Loucy (cell line): Measurements from ENCODE around the gene DNAH17.

Source experiments
- H2AFZ ChIP-seq: fragments of 200-600 bp; sonication (generic); 2 replicates; pipeline ENCODE4 v1.6.0; 2016; ENCODE audit warnings: antibody characterized with exemption, mild to moderate bottlenecking, low read length, moderate library complexity
- H3F3A ChIP-seq: fragments of 200-600 bp; 2 replicates; pipeline ENCODE4 v1.6.0; 2016; ENCODE audit warnings: antibody characterized with exemption, low read depth, mild to moderate bottlenecking
- H3K27me3 ChIP-seq: fragments of 200-600 bp; sonication (generic); 2 replicates; pipeline ENCODE4 v1.6.1; 2014; ENCODE audit warnings: low read length, mild to moderate bottlenecking; ENCODE audit not compliant: insufficient read depth, poor library complexity, severe bottlenecking
- H3K36me3 ChIP-seq: fragments of 200-600 bp; sonication (generic); 2 replicates; pipeline ENCODE4 v1.6.1; 2016; ENCODE audit warnings: low read length; ENCODE audit not compliant: insufficient read depth
- H3K4me1 ChIP-seq: fragments of 200-600 bp; sonication (generic); 2 replicates; pipeline ENCODE4 v1.5.1; 2014; ENCODE audit warnings: low read length, mild to moderate bottlenecking; ENCODE audit not compliant: insufficient read depth, poor library complexity, severe bottlenecking
- H3K4me2 ChIP-seq: fragments of 200-600 bp; sonication (generic); 2 replicates; pipeline ENCODE4 v1.6.0; 2014; ENCODE audit warnings: antibody characterized with exemption, low read length, low read depth, mild to moderate bottlenecking; ENCODE audit not compliant: poor library complexity, severe bottlenecking
- H3K4me3 ChIP-seq: fragments of 200-600 bp; sonication (generic); 2 replicates; pipeline ENCODE4 v1.5.1; 2014; ENCODE audit warnings: low read length, mild to moderate bottlenecking, mixed read lengths; ENCODE audit not compliant: poor library complexity, severe bottlenecking
- H3K79me2 ChIP-seq: fragments of 200-600 bp; sonication (generic); 2 replicates; pipeline ENCODE4 v1.6.1; 2014; ENCODE audit warnings: low read length; ENCODE audit not compliant: insufficient read depth
- H3K9ac ChIP-seq: fragments of 200-600 bp; sonication (generic); 2 replicates; pipeline ENCODE4 v1.6.0; 2014; ENCODE audit warnings: mild to moderate bottlenecking, low read depth, low read length, moderate library complexity; ENCODE audit not compliant: poor library complexity, severe bottlenecking
- H3K9me2 ChIP-seq: fragments of 200-600 bp; sonication (generic); replicated peaks from 2 replicates; pipeline ENCODE4 v1.6.1; 2016; ENCODE audit warnings: low read depth, low read length, mixed read lengths
- H3K9me3 ChIP-seq: fragments of 200-600 bp; sonication (generic); 2 replicates; pipeline ENCODE4 v1.6.1; 2014; ENCODE audit warnings: mild to moderate bottlenecking, antibody characterized with exemption, low read length, low read depth; ENCODE audit not compliant: insufficient read depth
- H4K20me1 ChIP-seq: fragments of 200-600 bp; sonication (generic); 2 replicates; pipeline ENCODE4 v1.6.0; 2014; ENCODE audit warnings: antibody characterized with exemption, low read length, mild to moderate bottlenecking; ENCODE audit not compliant: insufficient read depth, poor library complexity, severe bottlenecking
- EZH2phosphoT487 ChIP-seq: fragments of 200-600 bp; IDR thresholded peaks from 2 replicates; pipeline ENCODE4 v1.6.1; 2018; ENCODE audit warnings: antibody characterized with exemption, mild to moderate bottlenecking, moderate library complexity, borderline replicate concordance
- TF ChIP-seq, protein P1 (sequence below): fragments of 200-600 bp; sonication (generic); conservative IDR thresholded peaks from 2 replicates; pipeline ENCODE4 v1.5.1; 2014; ENCODE audit warnings: mild to moderate bottlenecking, antibody characterized with exemption, low read length

DNAH17 gene

DNA sequence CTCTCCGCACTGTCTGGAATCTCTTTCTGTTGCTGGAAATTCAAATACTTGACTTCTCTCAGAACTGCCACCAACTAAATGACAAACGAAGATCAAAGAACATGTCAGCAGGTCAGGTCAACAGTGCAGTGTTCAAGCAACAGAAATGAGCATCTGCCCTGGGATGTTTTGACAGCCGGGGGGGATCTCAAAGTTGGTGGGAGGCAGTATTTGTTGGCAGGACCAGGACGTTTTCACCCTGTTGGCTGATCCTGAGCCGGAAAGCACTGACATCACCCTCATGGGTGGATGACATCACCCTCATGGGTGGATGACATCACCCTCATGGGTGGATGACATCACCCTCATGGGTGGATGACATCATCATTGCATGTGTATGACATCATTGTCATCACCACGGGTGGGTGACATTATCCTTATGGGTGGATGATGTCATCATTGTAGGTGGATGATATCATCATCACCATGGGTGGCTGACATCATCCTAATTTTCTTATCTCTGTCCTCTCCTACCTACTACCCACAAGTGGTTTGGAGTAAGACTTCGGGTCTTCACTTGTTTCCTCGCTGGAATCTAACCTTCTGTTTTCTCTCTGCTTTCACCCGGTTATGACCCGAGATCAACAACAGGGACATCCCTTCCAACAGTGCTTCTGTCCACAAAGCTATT, 18.9 kb downstream of the DNAH17 start:
- H3K4me1 ChIP-seq, result peaks cover 3% of the 10 kb centered on the region
- H2AFZ ChIP-seq, result no peak overlapping the region
- H3K9me3 ChIP-seq, result no peaks in the 10 kb centered on the region
- no peaks in the 10 kb centered on the region for H3F3A ChIP-seq
- H3K36me3 ChIP-seq, result no peaks in the 10 kb centered on the region
- H4K20me1 ChIP-seq, result no peaks in the 10 kb centered on the region
- H3K9ac ChIP-seq, result no peak overlapping the region
- H3K9me2 ChIP-seq, result no peaks in the 10 kb centered on the region
- H3K79me2 ChIP-seq, result no peaks in the 10 kb centered on the region
- H3K4me2 ChIP-seq, result no peak overlapping the region
- no peak for TF ChIP-seq EZH2phosphoT487
- TF ChIP-seq, protein P1, sequence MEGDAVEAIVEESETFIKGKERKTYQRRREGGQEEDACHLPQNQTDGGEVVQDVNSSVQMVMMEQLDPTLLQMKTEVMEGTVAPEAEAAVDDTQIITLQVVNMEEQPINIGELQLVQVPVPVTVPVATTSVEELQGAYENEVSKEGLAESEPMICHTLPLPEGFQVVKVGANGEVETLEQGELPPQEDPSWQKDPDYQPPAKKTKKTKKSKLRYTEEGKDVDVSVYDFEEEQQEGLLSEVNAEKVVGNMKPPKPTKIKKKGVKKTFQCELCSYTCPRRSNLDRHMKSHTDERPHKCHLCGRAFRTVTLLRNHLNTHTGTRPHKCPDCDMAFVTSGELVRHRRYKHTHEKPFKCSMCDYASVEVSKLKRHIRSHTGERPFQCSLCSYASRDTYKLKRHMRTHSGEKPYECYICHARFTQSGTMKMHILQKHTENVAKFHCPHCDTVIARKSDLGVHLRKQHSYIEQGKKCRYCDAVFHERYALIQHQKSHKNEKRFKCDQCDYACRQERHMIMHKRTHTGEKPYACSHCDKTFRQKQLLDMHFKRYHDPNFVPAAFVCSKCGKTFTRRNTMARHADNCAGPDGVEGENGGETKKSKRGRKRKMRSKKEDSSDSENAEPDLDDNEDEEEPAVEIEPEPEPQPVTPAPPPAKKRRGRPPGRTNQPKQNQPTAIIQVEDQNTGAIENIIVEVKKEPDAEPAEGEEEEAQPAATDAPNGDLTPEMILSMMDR, result no peak
- H3K27me3 ChIP-seq, result no peaks in the 10 kb centered on the region
- no peak overlapping the region for H3K4me3 ChIP-seq

DNA sequence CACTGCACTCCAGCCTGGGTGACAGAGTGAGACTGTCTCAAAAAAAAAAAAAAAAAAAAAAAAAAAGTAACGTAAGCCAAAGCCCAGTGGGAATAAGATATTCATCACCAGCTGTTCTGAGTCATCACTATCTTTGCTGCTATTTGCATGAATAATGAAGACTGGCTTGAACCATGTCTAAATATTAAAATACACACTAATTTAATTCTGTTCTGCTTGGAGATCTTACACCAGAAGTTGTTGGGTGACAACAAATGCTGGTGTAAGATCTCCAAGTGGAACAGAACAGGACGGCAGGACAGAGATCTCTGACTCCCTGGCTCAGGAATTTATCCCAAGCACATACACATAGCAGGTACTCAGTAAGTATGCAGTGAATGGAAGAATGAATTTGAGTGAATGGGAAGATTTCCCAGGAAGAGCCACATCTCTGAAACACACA, 19.6 kb downstream of the DNAH17 start:
- H4K20me1 ChIP-seq, result no peaks in the 10 kb centered on the region
- no peaks in the 10 kb centered on the region for H3K79me2 ChIP-seq
- H3K4me1 ChIP-seq, result peaks cover 3% of the 10 kb centered on the region
- no peaks in the 10 kb centered on the region for H3K27me3 ChIP-seq
- no peak overlapping the region for H3K4me2 ChIP-seq
- no peaks in the 10 kb centered on the region for H3K9me2 ChIP-seq
- no peaks in the 10 kb centered on the region for H3F3A ChIP-seq
- no peak for TF ChIP-seq EZH2phosphoT487
- TF ChIP-seq, protein P1, result no peak
- no peak overlapping the region for H3K4me3 ChIP-seq
- no peak overlapping the region for H2AFZ ChIP-seq
- H3K36me3 ChIP-seq, result no peaks in the 10 kb centered on the region
- no peak overlapping the region for H3K9ac ChIP-seq
- no peaks in the 10 kb centered on the region for H3K9me3 ChIP-seq

DNA sequence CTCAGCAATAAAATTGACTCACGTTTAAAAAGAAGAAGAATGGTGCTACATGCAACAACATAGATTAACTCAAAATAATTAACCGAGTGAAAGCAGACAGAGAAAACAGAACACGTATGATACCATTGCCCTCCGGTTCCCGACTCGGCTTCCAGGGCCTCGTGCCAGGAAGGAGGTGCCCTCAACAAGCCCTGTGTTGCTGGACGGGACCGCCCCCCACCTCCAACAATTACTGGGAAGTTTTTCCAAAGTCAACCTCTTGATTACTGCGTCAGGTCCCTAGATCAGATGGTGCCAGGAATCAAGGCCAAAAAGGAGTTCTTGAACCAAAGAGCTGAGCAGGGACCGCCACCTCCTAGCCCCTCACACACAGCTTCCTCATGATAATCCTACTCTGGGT, 20.4 kb downstream of the DNAH17 start:
- no peak overlapping the region for H3K4me3 ChIP-seq
- H3K4me1 ChIP-seq, result peaks cover 3% of the 10 kb centered on the region
- TF ChIP-seq, protein P1, result no peak
- TF ChIP-seq EZH2phosphoT487, result no peak
- H3K9me2 ChIP-seq, result no peaks in the 10 kb centered on the region
- no peaks in the 10 kb centered on the region for H3K79me2 ChIP-seq
- H3K36me3 ChIP-seq, result no peaks in the 10 kb centered on the region
- no peaks in the 10 kb centered on the region for H4K20me1 ChIP-seq
- H3K9ac ChIP-seq, result no peak overlapping the region
- H3K9me3 ChIP-seq, result no peaks in the 10 kb centered on the region
- no peak overlapping the region for H3K4me2 ChIP-seq
- peak overlapping the region; percentile 63; the same call in 1 of the 2 replicates for H2AFZ ChIP-seq
- no peaks in the 10 kb centered on the region for H3F3A ChIP-seq
- no peaks in the 10 kb centered on the region for H3K27me3 ChIP-seq
